Natural killer cell (primary cell): ENCODE results near the gene CHST7. TPM values are rescaled to one million over a fixed set of nuclear protein-coding genes. Genes with fewer than 3 reads are reported as not detected.

Source experiments
- ATAC-seq, 3 donors: fragments of 150-1000 bp in 2 of 3; fragments of 200-7000 bp in 1 of 3; cut with Tn5 transposase; 1 replicate in 1 of 3; 2 replicates in 2 of 3; pipeline ENCODE4 v1.10.0; 2021; ENCODE audit warnings: mild to moderate bottlenecking in 2 of 3, moderate library complexity in 2 of 3
- DNase-seq, 2 donors: peaks; one replicate each; pipeline versions ENCODE4 v3.0.0 to v3.0.0-alpha.2; 2013 to 2021; ENCODE audit warnings: mixed read lengths in 1 of 2
- H3K27ac ChIP-seq: one replicate; pipeline ENCODE4 v1.5.1; 2013; ENCODE audit warnings: mild to moderate bottlenecking, low read length
- H3K27me3 ChIP-seq: one replicate; pipeline ENCODE4 v1.6.1; 2013; ENCODE audit warnings: low read length; ENCODE audit not compliant: control insufficient read depth, insufficient read depth
- H3K36me3 ChIP-seq: one replicate; pipeline ENCODE4 v1.6.1; 2013; ENCODE audit warnings: low read length; ENCODE audit not compliant: control insufficient read depth, insufficient read depth
- H3K4me1 ChIP-seq: one replicate; pipeline ENCODE4 v1.6.1; 2013; ENCODE audit warnings: low read length; ENCODE audit not compliant: control insufficient read depth, insufficient read depth
- H3K4me3 ChIP-seq: one replicate; pipeline ENCODE4 v1.5.1; 2013; ENCODE audit warnings: low read length
- H3K9me3 ChIP-seq: one replicate; pipeline ENCODE4 v1.6.1; 2013; ENCODE audit warnings: low read length; ENCODE audit not compliant: control insufficient read depth, insufficient read depth
- H3K27ac Mint-ChIP-seq, 2 donors: one replicate each; pipeline ENCODE4 v1.8.0; 2022; ENCODE audit warnings: mild to moderate bottlenecking in 2 of 2, mixed read lengths in 2 of 2, moderate library complexity in 1 of 2
- H3K27me3 Mint-ChIP-seq, 2 donors: one replicate each; pipeline ENCODE4 v1.8.0; 2022; ENCODE audit warnings: low read depth in 2 of 2, mixed read lengths in 2 of 2
- H3K36me3 Mint-ChIP-seq: one replicate; pipeline ENCODE4 v1.8.0; 2022; ENCODE audit warnings: mixed read lengths
- H3K4me1 Mint-ChIP-seq, 2 donors: one replicate each; pipeline ENCODE4 v1.8.0; 2022; ENCODE audit warnings: mixed read lengths in 2 of 2
- H3K4me3 Mint-ChIP-seq: one replicate; pipeline ENCODE4 v1.8.0; 2022; ENCODE audit warnings: mild to moderate bottlenecking, moderate library complexity, mixed read lengths
- H3K9me3 Mint-ChIP-seq, 2 donors: one replicate each; pipeline ENCODE4 v1.8.0; 2022; ENCODE audit warnings: mixed read lengths in 2 of 2
- WGBS: methylation state at CpG from one replicate; pipeline ENCODE4 v1.1.7; 2013; ENCODE audit warnings: missing lambda C conversion rate; ENCODE audit not compliant: insufficient coverage; 5-methylcytosine and 5-hydroxymethylcytosine counted together
- intact Hi-C: fragments of 100-400 bp; cut with micrococcal nuclease; formaldehyde crosslinking; loops from one replicate; pipeline ENCODE4 v1.14.2; 2022
- total RNA-seq, 4 donors: library from RNA; stranded (reverse); fragments of 120-200 nt in 1 of 4; gene quantifications; one replicate each; pipeline versions ENCODE4 v1.2.3 to v1.2.4, GENCODE V29; 2013 to 2022
- TF ChIP-seq, protein P1 (sequence below): fragments of 200-600 bp; IDR thresholded peaks from one replicate; pipeline ENCODE4 v1.8.0; 2022; ENCODE audit warnings: antibody characterized with exemption

Gene CHST7
- total RNA-seq, 3 donors from 2014 or later (not counting 1 experiment from before 2014, with no cell fraction given) = 8.7 to 15.9 (median 11.8) TPM

DNA sequence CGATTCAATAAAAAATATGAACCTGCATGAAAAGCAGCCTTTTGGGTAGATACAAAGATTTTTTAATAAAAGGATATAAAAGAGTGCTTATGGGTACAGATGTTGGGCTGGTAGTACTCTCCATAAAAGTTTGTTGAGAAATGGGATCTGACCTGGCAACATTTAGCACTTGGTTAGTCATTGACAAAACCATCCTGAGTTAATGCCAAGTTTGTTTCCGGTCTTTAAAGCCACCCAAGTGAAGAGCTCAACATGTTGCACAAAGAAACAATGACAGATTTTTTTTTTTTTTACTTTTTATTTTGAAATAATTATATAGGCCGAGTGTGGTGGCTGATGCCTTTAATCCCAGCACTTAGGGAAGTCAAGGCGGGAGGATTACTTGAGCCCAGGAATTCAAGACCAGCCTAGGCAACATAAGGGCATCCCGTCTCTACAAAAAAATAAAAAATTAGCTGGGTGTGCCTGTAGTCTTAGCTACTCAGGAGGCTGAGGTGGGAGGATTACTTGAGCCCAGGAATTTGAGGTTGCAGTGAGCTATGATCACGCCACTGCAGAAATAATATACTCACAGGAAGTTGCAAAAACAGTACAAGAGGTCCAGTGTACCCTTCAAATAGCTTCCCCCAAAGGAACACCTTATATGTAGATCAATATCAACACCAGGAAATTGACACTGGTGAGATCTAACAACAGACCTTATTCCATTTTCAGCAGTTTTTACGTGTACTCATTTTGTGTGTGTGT is 16.6 kb downstream of the CHST7 start:
- 89% methylated on average over 4 of the region's 7 CpGs for WGBS
- H3K27me3 ChIP-seq = no peaks in the 10 kb centered on the region
- no peaks in the 10 kb centered on the region for H3K9me3 ChIP-seq
- H3K4me1 Mint-ChIP-seq = peaks cover 0 to 7% of the 10 kb centered on the region in 2 donors
- H3K27ac ChIP-seq = no peak overlapping the region
- intact Hi-C loops = no loop called here
- DNase-seq (peak in 1 of 2 donors; percentile 9), ATAC-seq (no peak)
- H3K4me3 Mint-ChIP-seq = no peak overlapping the region
- no peak overlapping the region for H3K4me3 ChIP-seq
- no peak overlapping the region for H3K27ac Mint-ChIP-seq
- TF ChIP-seq, protein P1, sequence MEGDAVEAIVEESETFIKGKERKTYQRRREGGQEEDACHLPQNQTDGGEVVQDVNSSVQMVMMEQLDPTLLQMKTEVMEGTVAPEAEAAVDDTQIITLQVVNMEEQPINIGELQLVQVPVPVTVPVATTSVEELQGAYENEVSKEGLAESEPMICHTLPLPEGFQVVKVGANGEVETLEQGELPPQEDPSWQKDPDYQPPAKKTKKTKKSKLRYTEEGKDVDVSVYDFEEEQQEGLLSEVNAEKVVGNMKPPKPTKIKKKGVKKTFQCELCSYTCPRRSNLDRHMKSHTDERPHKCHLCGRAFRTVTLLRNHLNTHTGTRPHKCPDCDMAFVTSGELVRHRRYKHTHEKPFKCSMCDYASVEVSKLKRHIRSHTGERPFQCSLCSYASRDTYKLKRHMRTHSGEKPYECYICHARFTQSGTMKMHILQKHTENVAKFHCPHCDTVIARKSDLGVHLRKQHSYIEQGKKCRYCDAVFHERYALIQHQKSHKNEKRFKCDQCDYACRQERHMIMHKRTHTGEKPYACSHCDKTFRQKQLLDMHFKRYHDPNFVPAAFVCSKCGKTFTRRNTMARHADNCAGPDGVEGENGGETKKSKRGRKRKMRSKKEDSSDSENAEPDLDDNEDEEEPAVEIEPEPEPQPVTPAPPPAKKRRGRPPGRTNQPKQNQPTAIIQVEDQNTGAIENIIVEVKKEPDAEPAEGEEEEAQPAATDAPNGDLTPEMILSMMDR = no peak
- H3K4me1 ChIP-seq = peaks cover 9% of the 10 kb centered on the region
- no peaks in the 10 kb centered on the region for H3K36me3 Mint-ChIP-seq
- H3K36me3 ChIP-seq = no peaks in the 10 kb centered on the region
- no peaks in the 10 kb centered on the region for H3K9me3 Mint-ChIP-seq
- H3K27me3 Mint-ChIP-seq = peaks cover 0 to 7% of the 10 kb centered on the region in 2 donors

DNA sequence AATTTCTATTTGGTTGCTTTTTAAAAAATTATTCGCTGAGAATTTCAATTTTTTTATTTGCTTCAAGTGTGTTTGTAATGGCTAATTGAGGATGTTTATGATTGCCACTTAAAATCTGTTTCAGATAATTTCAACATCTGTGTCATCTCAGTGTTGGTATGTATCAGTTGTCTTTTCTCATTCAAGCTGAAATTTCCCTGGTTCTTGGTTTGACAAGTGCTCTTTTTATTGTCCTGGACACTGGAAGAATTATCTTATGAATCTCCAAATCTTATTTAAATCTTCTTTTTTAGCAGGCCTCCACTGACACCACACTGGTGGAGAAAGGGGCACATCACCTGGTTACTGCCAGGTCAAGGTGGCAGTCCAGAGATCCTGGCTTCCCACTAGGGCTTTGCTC is 21.5 kb downstream of the CHST7 start:
- no peaks in the 10 kb centered on the region for H3K36me3 ChIP-seq
- H3K27me3 ChIP-seq = no peaks in the 10 kb centered on the region
- WGBS = no CpG with 5 or more reads among the region's 1 CpG
- ATAC-seq (no peak), DNase-seq (no peak)
- H3K27ac ChIP-seq = no peak overlapping the region
- H3K36me3 Mint-ChIP-seq = no peaks in the 10 kb centered on the region
- intact Hi-C loops = no loop called here
- no peak overlapping the region for H3K27ac Mint-ChIP-seq
- TF ChIP-seq, protein P1 = no peak
- H3K4me1 Mint-ChIP-seq = no peaks in the 10 kb centered on the region
- no peaks in the 10 kb centered on the region for H3K9me3 ChIP-seq
- H3K27me3 Mint-ChIP-seq = peaks cover 0 to 11% of the 10 kb centered on the region in 2 donors
- no peak overlapping the region for H3K4me3 Mint-ChIP-seq
- no peak overlapping the region for H3K4me3 ChIP-seq
- no peaks in the 10 kb centered on the region for H3K4me1 ChIP-seq
- H3K9me3 Mint-ChIP-seq = no peaks in the 10 kb centered on the region

DNA sequence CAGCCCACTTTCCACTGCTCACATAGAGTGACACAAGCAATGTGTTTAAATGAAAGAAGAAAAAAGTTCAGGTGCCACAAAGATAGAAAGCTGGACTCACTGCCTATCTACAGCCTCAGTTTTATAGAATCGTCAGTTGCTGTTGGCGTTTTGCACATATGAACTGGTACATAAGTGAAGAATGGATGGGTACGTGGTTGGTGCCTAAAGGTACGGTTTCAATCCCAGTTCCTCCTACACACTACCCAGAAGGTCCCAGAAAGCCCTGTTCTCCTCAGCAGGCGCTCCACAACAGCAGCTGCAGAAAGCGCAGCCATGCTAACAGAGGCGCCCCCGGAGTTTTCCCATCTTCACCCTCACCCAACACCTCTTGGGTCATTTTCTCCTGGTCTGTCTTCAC is 23.6 kb downstream of the CHST7 start:
- intact Hi-C loops = no loop called here
- ATAC-seq (no peak), DNase-seq (no peak)
- no peaks in the 10 kb centered on the region for H3K4me1 Mint-ChIP-seq
- H3K36me3 ChIP-seq = no peaks in the 10 kb centered on the region
- TF ChIP-seq, protein P1 = no peak
- no peaks in the 10 kb centered on the region for H3K36me3 Mint-ChIP-seq
- no peak overlapping the region for H3K27ac Mint-ChIP-seq
- H3K9me3 ChIP-seq = no peaks in the 10 kb centered on the region
- H3K4me1 ChIP-seq = no peaks in the 10 kb centered on the region
- H3K27me3 Mint-ChIP-seq = peaks cover 0 to 11% of the 10 kb centered on the region in 2 donors
- no peaks in the 10 kb centered on the region for H3K9me3 Mint-ChIP-seq
- no peak overlapping the region for H3K4me3 Mint-ChIP-seq
- H3K4me3 ChIP-seq = no peak overlapping the region
- no peak overlapping the region for H3K27ac ChIP-seq
- no peaks in the 10 kb centered on the region for H3K27me3 ChIP-seq
- 90% methylated on average over 2 of the region's 8 CpGs for WGBS

DNA sequence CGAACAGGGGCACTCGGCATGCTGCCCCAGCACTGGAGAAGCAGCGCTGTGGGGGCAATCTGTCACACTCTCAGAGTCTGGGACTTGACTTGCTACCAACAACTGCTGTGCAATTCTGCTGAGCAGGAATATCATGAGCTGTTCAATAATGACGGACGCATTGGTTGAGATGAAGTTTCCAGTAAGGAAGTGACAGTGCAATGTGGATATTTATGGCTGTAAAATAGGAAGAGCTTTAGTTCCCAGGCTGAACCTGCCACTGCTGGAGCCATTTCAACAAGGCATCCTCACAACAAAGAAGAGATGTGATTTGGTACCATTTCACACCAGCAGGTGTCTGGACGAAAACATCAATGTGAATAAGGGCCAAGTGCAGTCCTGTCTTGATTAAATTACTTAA is 24.2 kb downstream of the CHST7 start:
- Histone ChIP-seq H3K27ac (no peak overlapping the region), H3K4me3 (no peak overlapping the region), H3K36me3 (no peaks in the 10 kb centered on the region), H3K4me1 (no peaks in the 10 kb centered on the region), H3K27me3 (no peaks in the 10 kb centered on the region), H3K9me3 (no peaks in the 10 kb centered on the region)
- DNase-seq = no peak
- Mint-ChIP-seq H3K27me3 (peaks cover 0 to 11% of the 10 kb centered on the region in 2 donors), H3K4me1 (no peaks in the 10 kb centered on the region), H3K27ac (no peak overlapping the region), H3K9me3 (no peaks in the 10 kb centered on the region), H3K4me3 (no peak overlapping the region), H3K36me3 (no peaks in the 10 kb centered on the region)
- no peak for ATAC-seq
- intact Hi-C loops = no loop called here
- TF ChIP-seq, protein P1 = no peak
- WGBS = 86% methylated on average over 5 of the region's 6 CpGs
